Spleen (tissue), 11 donors: ENCODE results near the gene TTYH1. TPM values are rescaled to one million over a fixed set of nuclear protein-coding genes. Genes with fewer than 3 reads are reported as not detected.

Experiments used
- DNase-seq: peaks from one replicate; pipeline ENCODE4 v3.0.0-alpha.2; 2020
- H3K27ac ChIP-seq, 8 donors: fragments of 200-600 bp; sonication (generic) in 7 of 8; 1 replicate in 4 of 8; 2 replicates in 4 of 8; pipeline versions ENCODE4 v1.5.0 to v1.8.0; 2016 to 2021; ENCODE audit warnings: inconsistent platforms in 4 of 8, mild to moderate bottlenecking in 4 of 8, moderate library complexity in 1 of 8
- H3K27me3 ChIP-seq, 7 donors: fragments of 200-600 bp; sonication (generic) in 6 of 7; replicated peaks in 1 of 7; 1 replicate in 4 of 7; 2 replicates in 3 of 7; pipeline versions ENCODE4 v1.5.0 to v1.8.0; 2016 to 2021; ENCODE audit warnings: inconsistent platforms in 3 of 7, mild to moderate bottlenecking in 1 of 7
- H3K36me3 ChIP-seq, 6 donors: fragments of 200-600 bp; sonication (generic) in 5 of 6; 1 replicate in 4 of 6; 2 replicates in 2 of 6; pipeline versions ENCODE4 v1.5.0 to v1.8.0; 2016 to 2021; ENCODE audit warnings: inconsistent platforms in 2 of 6
- H3K4me1 ChIP-seq, 6 donors: fragments of 200-600 bp; sonication (generic) in 5 of 6; 1 replicate in 3 of 6; 2 replicates in 3 of 6; pipeline versions ENCODE4 v1.5.0 to v1.8.0; 2016 to 2021; ENCODE audit warnings: inconsistent platforms in 3 of 6
- H3K4me3 ChIP-seq, 8 donors: fragments of 200-600 bp; sonication (generic) in 7 of 8; 1 replicate in 4 of 8; 2 replicates in 4 of 8; pipeline versions ENCODE4 v1.5.0 to v1.8.0; 2016 to 2021; ENCODE audit warnings: inconsistent platforms in 4 of 8, mild to moderate bottlenecking in 4 of 8, moderate library complexity in 2 of 8
- H3K9me3 ChIP-seq, 8 donors: fragments of 200-600 bp; sonication (generic) in 7 of 8; 1 replicate in 4 of 8; 2 replicates in 4 of 8; pipeline versions ENCODE4 v1.5.0 to v1.8.0; 2016 to 2021; ENCODE audit warnings: inconsistent platforms in 4 of 8
- CTCF ChIP-seq, 11 experiments: fragments of 200-600 bp in 7 of 11; fragments of 450-650 bp in 4 of 11; sonication (generic) in 4 of 11; IDR thresholded peaks in 8 of 11; conservative IDR thresholded peaks in 3 of 11; 1 replicate in 7 of 11; 2 replicates in 4 of 11; pipeline versions ENCODE4 v1.4.0 to v1.8.0; 2016 to 2021; ENCODE audit warnings: antibody characterized with exemption in 11 of 11, inconsistent platforms in 4 of 11, mild to moderate bottlenecking in 1 of 11
- POLR2A ChIP-seq, 3 donors: fragments of 450-650 bp; IDR thresholded peaks; one replicate each; pipeline ENCODE4 v1.5.1; 2017; ENCODE audit warnings: antibody characterized with exemption in 3 of 3, mild to moderate bottlenecking in 1 of 3
- POLR2AphosphoS5 ChIP-seq, 3 donors: sonication (generic); formaldehyde crosslinking; IDR thresholded peaks; one replicate each; pipeline ENCODE4 v1.5.1; 2017; ENCODE audit warnings: antibody characterized with exemption in 3 of 3
- WGBS, 5 donors: extraction: QIAGEN DNeasy Blood & Tissue Kit in 3 of 5; methylation state at CpG; one replicate each; pipeline versions ENCODE4 v1.1.5 to v1.1.7; 2013 to 2018; 5-methylcytosine and 5-hydroxymethylcytosine counted together
- intact Hi-C: fragments of 100-400 bp; cut with DNase I; formaldehyde crosslinking; loops from one replicate; pipeline ENCODE4 v1.15.0; 2023; ENCODE audit warnings: low total_unique reads
- polyA plus RNA-seq, 3 donors: library from polyadenylated mRNA; stranded (reverse); fragments of 200-250 nt; gene quantifications; one replicate each; pipeline ENCODE4 v1.2.1, GENCODE V29; 2013
- total RNA-seq, 7 donors: library from RNA; depleted of rRNA in 3 of 7; stranded (reverse); fragments of >200 nt in 3 of 7; fragmentation: NEBNext Ultra II Directional in 4 of 7; extraction: Animal tissue kit (Norgen Biotek cat#: 25700) in 4 of 7; gene quantifications; one replicate each; pipeline versions ENCODE4 v1.1.0 to v1.2.1, GENCODE V29; 2016 to 2021
- donor health status: healthy with polysubstance abuse.
- donor health status: DM: no; HTN: no; CAD: no; lungs with moderate emphysema.
- donor health status: DM: no; HTN: no; CAD: no.
- donor health status: Bipolar disorder and iron deficiency.
- donor health status: healthy.
- donor health status: DM: no; HTN: no; CAD: no.
- donor health status: DM: yes; HTN: yes; CAD: no.

The TTYH1 gene
- total and polyA plus RNA-seq, 10 donors, result 0.97 to 3.5 (median 1.2) TPM

- peaks cover 0 to 39% (median 24%) of the 10 kb centered on the region in 6 donors for H3K4me1 ChIP-seq
- peaks cover 0 to 34% (median 15%) of the 10 kb centered on the region in 7 donors for H3K27me3 ChIP-seq
- no peaks in the 10 kb centered on the region for H3K9me3 ChIP-seq
- no peak overlapping the region for H3K27ac ChIP-seq
- 90 to 98% (median 92%) methylated on average over 5 of the region's 5 CpGs for WGBS, 5 donors
- no peak overlapping the region for H3K4me3 ChIP-seq
- TF ChIP-seq POLR2AphosphoS5 (IDR thresholded peaks at IDR 0.05) (no peak), POLR2A (IDR thresholded peaks at IDR 0.05) (no peak), CTCF (IDR thresholded peaks at IDR 0.05 in 8 of 11, conservative IDR thresholded peaks at IDR 0.05 in 3 of 11) (no peak)
- intact Hi-C loops, result no loop called here
- no peak for DNase-seq
- peaks cover 0 to 18% (median 0%) of the 10 kb centered on the region in 6 donors for H3K36me3 ChIP-seq
These were observed 18.4 kb downstream of the TTYH1 start for GRCh38 chr19:54433697-54434096.

GRCh38 chr19:54434112-54434872 lies 19.0 kb downstream of the TTYH1 start:
- Histone ChIP-seq H3K27me3 (peaks cover 0 to 28% (median 9%) of the 10 kb centered on the region in 7 donors), H3K4me1 (peaks cover 0 to 45% (median 27%) of the 10 kb centered on the region in 6 donors), H3K9me3 (no peaks in the 10 kb centered on the region), H3K27ac (no peak overlapping the region), H3K4me3 (no peak overlapping the region), H3K36me3 (peaks cover 0 to 22% (median 0%) of the 10 kb centered on the region in 6 donors)
- DNase-seq, result no peak
- TF ChIP-seq POLR2AphosphoS5 (IDR thresholded peaks at IDR 0.05) (peak in 2 of 3 donors; percentile 34 to 42), POLR2A (IDR thresholded peaks at IDR 0.05) (no peak), CTCF (IDR thresholded peaks at IDR 0.05 in 8 of 11, conservative IDR thresholded peaks at IDR 0.05 in 3 of 11) (no peak)
- 60 to 89% (median 69%) methylated on average over 20 to 23 of the region's 23 CpGs for WGBS, 5 donors
- intact Hi-C loops, result no loop called here

GRCh38 chr19:54434873-54435214 lies 19.6 kb downstream of the TTYH1 start:
- H3K36me3 ChIP-seq, result peaks cover 0 to 22% (median 0%) of the 10 kb centered on the region in 6 donors
- intact Hi-C loops, result no loop called here
- peaks cover 0 to 22% (median 5%) of the 10 kb centered on the region in 7 donors for H3K27me3 ChIP-seq
- TF ChIP-seq CTCF (IDR thresholded peaks at IDR 0.05 in 8 of 11, conservative IDR thresholded peaks at IDR 0.05 in 3 of 11) (no peak), POLR2A (IDR thresholded peaks at IDR 0.05) (no peak), POLR2AphosphoS5 (IDR thresholded peaks at IDR 0.05) (peak in 2 of 3 donors; percentile 4 to 7)
- no peak overlapping the region for H3K4me3 ChIP-seq
- no peaks in the 10 kb centered on the region for H3K9me3 ChIP-seq
- WGBS, 5 donors, result 36 to 68% (median 50%) methylated on average over 8 to 11 of the region's 11 CpGs
- no peak for DNase-seq
- no peak overlapping the region for H3K27ac ChIP-seq
- peaks cover 0 to 46% (median 28%) of the 10 kb centered on the region in 6 donors for H3K4me1 ChIP-seq

- WGBS, 5 donors, result 52 to 83% (median 66%) methylated on average over 15 to 16 of the region's 16 CpGs
- TF ChIP-seq POLR2A (IDR thresholded peaks at IDR 0.05) (no peak), POLR2AphosphoS5 (IDR thresholded peaks at IDR 0.05) (peak in 1 of 3 donors; percentile 37), CTCF (IDR thresholded peaks at IDR 0.05 in 8 of 11, conservative IDR thresholded peaks at IDR 0.05 in 3 of 11) (no peak)
- peaks cover 0 to 15% (median 0%) of the 10 kb centered on the region in 7 donors for H3K27me3 ChIP-seq
- intact Hi-C loops, result no loop called here
- H3K36me3 ChIP-seq, result peaks cover 0 to 28% (median under 1%) of the 10 kb centered on the region in 6 donors
- H3K4me3 ChIP-seq, result no peak overlapping the region
- no peak overlapping the region for H3K27ac ChIP-seq
- H3K4me1 ChIP-seq, result peaks cover 0 to 39% (median 21%) of the 10 kb centered on the region in 6 donors
- no peaks in the 10 kb centered on the region for H3K9me3 ChIP-seq
- no peak for DNase-seq
These were observed 20.3 kb downstream of the TTYH1 start for GRCh38 chr19:54435551-54436016.
